ENCODE measurements around the gene PSORS1C2.
"Not testable (repeated sequence)": the region's sequence is repeated elsewhere in the genome, so short reads cannot be mapped to it uniquely, and the experiment has no call there.

PSORS1C2 gene

GRCh38 chr6:31165064-31165832 lies 26.4 kb upstream of the PSORS1C2 start:
- DNase-seq: not testable (repeated sequence)

DNA sequence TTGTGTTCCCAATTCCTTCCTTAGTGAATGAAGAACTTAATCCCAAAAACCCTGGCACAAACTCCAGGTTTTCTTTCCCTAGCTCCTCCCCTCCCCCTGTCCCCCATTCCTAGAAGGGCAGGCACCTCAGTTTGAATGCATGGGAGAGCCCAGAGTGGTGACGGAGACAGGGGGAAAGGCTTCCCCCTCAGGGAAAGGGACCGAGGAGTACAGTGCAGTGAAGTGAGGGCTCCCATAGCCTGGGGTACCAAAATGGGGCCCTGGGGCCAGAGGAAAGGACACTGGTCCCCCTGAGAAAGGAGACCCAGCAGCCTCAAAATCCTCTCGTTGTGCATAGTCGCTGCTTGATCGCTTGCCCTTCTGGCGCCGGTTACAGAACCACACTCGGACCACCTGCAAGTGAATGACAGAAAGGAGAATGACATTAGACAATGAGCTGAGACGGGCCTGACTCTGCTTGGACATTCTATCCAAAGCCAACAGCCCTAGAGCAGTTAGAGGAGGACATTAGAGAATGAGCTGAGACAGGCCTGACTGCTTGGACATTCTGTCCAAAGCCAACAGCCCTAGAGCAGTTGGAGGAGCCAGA lies 25.7 kb upstream of the PSORS1C2 start:
- DNase-seq: not testable (repeated sequence)

DNA sequence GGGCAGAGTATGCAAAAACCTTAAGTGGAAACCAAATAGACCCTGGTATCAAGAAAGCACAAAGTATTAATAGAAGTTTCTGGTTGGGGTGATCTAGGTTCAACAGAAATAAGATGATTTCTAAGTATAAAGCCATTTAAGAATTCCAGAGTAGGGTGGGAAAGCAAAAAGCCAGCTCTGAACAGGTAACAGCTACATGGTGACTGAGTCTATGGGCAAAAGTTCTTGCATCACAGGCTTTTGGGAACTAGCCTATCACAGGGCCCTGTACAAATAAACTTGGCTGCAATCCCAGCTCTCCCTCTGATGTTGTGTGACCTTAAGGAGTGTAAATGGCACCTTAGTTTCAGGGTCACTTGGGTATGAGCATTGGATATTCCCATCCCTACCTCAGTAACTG lies 25.1 kb upstream of the PSORS1C2 start:
- no peak for DNase-seq

GRCh38 chr6:31162463-31163165 lies 23.7 kb upstream of the PSORS1C2 start:
- no peak for DNase-seq

DNA sequence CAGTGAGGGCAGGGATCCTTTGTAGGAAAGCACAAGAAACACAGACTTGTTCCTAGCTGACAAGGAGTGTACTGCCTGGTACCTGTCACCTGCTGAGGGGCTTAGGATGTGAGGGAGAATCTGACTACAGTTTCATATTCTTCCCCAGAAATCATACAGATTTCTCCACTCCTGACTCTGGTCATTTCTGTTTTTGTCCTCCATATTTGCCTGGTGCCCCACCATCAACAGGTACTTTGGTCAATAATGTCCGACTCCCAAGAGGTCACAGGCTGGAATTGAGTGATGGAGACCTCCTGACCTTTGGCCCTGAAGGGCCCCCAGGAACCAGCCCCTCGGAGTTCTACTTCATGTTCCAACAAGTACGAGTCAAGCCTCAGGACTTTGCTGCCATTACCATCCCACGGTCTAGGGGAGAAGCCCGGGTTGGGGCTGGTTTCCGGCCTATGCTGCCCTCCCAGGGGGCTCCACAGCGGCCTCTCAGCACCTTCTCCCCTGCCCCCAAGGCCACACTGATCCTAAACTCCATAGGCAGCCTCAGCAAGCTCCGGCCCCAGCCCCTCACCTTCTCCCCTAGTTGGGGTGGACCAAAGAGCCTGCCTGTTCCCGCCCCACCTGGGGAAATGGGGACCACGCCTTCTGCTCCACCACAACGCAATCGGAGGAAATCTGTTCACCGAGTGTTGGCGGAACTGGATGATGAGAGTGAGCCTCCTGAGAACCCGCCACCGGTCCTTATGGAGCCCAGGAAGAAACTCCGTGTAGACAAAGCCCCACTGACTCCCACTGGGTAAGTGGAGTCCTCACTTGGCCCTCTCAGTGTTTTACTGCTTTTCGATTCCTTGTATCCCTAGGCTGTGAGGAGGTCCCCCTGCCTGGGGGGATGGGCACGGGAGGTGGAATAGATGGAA lies 22.6 kb upstream of the PSORS1C2 start:
- DNase-seq: no peak

DNA sequence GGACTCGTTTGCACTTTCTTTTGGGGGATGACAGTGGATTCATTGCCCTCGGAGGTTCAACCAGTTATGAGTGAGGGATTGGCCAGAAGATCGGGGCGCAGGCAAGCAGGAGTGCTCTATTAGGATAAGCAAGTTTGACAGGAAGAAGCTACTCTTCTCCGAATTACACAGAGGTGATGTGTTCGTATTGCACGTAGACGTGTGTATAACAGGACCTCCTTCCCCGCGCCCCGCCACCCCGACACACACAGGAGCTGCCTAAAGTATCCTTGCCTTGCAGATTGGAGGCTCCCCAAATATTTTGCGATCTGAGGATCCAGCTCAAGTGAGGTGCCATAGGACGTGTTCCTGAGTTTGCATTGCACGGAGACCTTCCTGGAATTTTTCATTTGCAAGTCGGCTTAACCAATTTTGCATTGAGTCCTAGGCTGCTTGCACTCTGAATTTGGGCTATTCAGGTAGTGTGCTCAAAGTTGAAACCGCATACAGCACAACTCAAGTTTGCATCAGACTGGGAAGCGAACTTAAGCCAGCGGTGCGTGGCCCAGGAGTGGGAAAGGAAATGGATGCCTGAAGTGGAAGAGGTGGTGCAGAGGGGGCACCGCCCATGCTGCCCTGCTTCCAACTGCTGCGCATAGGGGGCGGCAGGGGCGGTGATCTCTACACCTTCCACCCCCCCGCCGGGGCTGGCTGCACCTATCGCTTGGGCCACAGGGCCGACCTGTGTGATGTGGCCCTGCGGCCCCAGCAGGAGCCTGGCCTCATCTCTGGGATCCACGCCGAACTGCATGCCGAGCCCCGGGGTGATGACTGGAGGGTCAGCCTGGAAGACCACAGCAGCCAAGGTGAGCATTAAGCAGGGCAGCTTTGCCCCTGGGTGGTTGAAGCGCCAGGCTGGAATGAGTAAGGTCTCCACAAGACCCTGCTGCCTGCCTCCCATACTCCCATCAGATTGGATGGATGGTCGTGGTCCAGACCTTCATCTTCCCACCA lies 20.3 kb upstream of the PSORS1C2 start:
- DNase-seq: no peak

DNA sequence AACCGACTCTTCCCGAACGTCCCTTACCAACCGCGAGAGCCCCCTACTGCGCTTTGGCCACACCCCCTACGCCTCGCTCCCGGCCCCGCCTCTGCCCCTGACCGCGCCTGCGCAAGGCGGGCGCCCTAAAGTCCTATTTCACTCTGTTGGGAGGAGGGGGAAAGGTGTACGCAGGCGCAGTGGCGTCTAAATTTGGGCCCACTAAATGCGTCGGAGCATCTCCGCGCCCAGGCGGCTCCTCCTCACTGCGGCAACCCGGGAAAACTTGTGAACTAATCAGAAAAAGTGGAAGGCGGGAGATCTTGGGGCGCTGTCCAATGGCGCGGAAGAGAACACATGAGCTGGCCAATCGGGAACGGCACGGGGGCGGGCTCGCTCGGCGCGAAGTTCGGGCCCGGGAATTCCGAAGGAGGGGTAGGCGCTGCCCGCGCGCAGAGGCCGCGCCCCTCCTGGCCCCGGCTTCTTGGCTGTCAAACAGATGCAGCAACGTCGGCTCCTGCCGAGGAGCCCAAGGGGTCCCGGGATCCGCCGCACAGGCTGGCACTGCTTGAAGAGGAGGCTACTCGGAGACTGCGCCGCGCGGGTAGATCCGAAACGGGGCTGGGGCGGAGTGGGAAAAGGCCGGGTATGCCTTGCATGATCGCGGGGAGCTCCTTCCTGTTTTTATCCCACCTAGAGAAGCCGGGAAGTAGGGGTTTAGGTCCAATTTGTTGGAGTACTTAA lies 19.4 kb upstream of the PSORS1C2 start, which contains the start of gene TCF19:
Gene TCF19 (plus strand): TSS at position 450 of the 723 bp plus-strand sequence. CDS start 881 bp downstream, outside the sequence.
- DNase-seq: peak; percentile 99

- no peak for DNase-seq
Measured at GRCh38 chr6:31157513-31158139, 18.8 kb upstream of the PSORS1C2 start, which contains the start of gene CCHCR1. Gene CCHCR1 (minus strand): TSS chr6:31157802. CDS start chr6:31157600, 202 bp downstream.

- DNase-seq: no peak
Measured at GRCh38 chr6:31156641-31157040, 17.8 kb upstream of the PSORS1C2 start.

DNA sequence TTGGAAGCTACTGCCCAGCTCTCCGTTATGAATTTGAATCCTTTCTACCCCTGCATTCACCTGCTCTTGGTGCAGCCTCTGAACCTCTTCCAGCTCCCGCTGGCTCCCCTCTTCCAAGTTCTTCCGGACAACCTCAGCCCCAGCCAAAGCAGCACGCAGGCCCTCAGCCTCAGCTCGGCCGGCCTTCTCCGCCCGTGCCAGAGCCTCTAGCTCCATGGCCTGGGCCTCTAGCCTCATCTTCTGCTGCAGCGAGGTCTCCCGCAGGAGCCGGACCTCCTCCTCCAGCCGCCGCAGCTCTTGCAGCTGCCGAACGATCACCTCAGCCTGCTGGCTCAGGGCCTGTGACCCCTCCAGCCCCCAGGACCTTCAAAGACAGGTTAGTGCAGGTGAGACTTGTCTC lies 15.6 kb upstream of the PSORS1C2 start:
- no peak for DNase-seq

DNA sequence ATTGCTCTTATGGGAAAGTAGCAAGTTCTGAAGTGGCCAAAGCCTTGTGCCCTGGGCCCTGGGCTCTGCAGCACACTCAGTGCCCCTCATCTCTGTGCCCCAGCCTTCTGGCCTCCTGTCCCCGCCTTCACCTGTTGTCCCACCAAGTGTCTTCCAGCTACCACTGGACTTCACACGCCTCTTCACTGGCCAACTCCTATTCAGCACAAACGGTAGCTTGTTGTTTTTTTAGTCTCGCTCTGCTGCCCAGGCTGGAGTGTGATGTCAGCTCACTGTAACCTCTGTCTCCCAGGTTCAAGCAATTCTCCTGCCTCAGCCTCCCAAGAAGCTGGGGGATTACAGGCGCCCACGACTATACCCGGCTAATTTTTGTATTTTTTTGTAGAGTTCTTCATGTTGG lies 13.9 kb upstream of the PSORS1C2 start:
- DNase-seq: no peak

- DNase-seq: no peak
Measured at GRCh38 chr6:31149827-31150447, 11.1 kb upstream of the PSORS1C2 start.

GRCh38 chr6:31145386-31145785 lies 6.5 kb upstream of the PSORS1C2 start:
- no peak for DNase-seq

DNA sequence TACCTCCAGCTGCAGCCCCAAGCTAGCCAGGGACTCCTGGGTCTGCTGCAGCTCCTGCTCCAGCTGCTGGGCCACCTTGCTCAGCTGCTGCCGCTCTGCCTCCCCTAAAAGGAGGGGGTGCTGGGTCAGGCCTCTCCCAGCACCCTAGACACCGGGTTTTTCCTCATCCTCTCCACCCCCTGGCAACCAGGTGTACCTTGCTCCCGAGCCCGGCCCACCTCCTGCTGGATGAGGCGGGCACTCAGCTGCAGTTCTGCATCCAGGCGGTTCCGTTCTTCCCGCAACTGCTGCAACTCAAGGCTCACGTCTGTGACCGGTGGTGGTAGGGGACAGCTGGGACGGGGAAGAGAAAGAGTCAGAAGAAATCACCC lies 6.1 kb upstream of the PSORS1C2 start:
- no peak for DNase-seq

- DNase-seq: no peak
Measured at GRCh38 chr6:31144296-31144969, 5.6 kb upstream of the PSORS1C2 start.

DNA sequence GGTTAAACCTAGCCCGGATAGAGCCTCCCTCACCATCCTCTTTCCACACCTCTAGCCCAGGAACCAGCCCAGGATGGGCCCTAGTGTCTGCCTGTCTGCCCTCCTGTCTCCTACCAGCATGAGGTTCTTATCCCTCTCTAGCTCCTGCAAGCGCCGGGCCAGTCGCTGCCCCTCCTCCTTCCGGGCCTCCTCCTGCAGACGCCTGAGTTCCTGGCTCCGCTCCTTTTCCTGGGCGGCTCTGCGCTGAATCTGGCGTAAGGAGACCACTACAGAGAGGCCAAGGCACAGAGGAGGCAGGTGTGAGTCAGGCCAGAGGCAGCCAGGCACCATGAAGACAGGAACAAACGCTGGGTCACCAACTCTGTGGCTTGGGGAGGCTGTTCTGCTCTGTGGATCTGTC lies 4.3 kb upstream of the PSORS1C2 start:
- no peak for DNase-seq

DNA sequence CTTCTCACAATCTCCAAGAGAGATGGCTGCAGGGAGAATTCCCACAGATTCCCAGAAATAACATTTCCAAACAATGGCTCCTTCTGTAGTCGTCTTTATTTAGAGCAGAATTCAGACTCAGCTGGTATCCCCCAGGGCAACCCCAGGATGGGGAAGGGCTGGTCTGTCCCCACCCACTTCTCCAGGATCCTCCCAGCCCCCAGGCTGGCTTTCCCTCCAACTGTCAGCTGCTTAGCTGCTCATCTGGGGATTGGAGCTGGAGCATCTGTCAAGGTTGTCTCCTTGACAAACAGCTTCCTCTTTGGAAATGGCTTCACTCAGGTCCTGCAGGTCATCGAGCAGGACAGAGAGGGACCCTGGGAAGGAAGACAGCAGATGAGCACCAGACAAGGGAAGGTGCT lies 3.5 kb upstream of the PSORS1C2 start:
- DNase-seq: no peak

DNA sequence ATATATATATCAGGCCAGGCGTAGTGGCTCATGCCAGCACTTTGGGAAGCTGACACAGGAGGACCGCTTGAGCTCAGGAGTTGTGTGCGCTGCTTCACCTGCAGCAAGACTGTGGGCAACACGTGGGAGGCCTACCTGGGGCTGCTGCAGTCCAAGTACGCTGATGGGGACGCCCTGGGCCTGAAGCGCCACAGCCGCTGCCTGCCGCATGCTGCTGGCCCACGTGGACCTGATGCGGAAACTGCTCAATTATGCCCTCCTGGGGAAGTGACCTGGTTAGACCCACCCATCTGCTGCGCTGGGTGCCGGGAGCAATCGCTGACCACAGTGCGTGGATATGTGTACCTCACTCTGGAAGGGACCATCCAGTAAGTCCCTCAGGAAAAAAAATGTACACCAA lies 1.8 kb upstream of the PSORS1C2 start:
- DNase-seq: no peak

DNA sequence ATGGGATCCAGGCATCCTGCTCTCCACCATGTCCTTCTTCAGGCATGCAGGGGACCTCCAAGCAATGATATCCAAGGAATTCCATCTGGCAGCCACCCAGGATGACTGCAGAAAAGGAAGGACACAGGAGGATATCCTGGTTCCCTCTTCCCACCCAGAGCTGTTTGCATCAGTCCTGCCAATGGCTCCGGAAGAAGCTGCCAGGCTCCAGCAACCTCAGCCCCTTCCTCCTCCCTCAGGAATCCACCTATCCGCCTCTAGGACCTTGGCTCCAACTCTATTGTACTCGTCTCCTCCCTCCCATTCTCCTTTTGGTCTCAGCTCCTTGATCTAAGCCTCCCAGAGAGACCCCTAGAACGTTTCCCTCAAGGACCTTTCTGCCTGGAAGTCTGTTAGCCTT lies 733 bp upstream of the PSORS1C2 start:
- DNase-seq: no peak
